ENCODE data around the gene CCDC192.

The CCDC192 gene

GRCh38 chr5:127892467-127893207 lies 189.4 kb downstream of the CCDC192 start:
- no peak for DNase-seq

GRCh38 chr5:127893232-127893631 lies 190.0 kb downstream of the CCDC192 start:
- no peak for DNase-seq

DNA sequence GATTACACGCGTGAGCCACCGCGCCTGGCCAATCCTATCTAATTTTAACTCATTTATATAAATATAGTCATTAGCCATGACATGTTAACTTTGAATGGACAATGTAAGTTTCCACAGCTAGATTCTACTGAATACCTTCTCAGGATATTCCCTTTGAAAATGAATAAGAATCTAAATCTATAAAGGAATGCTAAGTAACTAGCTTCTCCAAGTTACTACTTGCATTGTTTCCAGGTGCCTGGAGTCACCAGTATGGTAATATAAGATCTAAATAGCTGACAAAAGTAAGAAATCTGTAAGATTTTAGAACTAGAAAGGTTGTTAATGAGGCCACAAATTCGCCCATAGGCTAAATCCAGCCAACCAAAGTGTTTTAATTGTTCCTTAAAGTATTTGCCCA lies 191.3 kb downstream of the CCDC192 start:
- DNase-seq = no peak

- no peak for DNase-seq
These were observed 195.5 kb downstream of the CCDC192 start for GRCh38 chr5:127898551-127899213.

- no peak for DNase-seq
These were observed 196.0 kb downstream of the CCDC192 start for GRCh38 chr5:127899214-127899610.

GRCh38 chr5:127906562-127907204 lies 203.5 kb downstream of the CCDC192 start:
- DNase-seq = no peak

DNA sequence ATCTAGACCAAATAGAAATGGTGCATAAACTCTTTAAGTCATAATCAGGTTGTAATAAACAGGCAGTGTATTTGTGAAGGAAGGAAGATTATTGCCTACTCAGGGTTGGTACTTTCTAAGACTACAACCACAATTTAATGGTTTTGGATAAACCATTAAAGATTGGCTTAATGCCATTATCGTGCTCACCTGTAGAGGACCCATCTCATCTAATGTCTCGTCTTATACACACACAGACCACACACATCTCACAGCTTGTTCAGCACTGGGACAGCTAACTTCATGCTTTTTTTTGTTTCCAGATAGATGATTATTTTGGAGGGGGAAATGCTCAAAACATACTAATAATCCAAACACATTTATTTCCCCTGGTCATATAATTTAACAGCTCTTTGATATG lies 204.7 kb downstream of the CCDC192 start:
- DNase-seq = no peak

DNA sequence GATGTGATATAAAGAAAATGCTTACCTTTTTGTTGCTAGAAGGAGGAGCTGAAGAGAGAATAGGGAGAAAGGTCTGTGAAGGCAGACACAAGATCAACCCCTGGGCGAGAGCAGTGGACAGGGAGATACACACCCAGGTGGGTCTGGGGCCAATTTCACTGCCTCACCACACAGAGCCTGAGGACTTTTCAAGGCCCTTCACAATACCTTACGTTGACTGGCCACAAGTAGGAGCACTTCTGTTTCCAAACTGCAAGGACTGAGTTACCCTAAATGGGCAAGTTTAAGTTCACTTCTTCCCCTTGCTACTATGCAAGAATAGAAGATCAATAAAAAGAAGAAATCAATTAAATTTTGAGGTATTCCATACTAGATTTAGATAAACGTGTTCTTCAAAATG lies 205.9 kb downstream of the CCDC192 start:
- DNase-seq = no peak

DNA sequence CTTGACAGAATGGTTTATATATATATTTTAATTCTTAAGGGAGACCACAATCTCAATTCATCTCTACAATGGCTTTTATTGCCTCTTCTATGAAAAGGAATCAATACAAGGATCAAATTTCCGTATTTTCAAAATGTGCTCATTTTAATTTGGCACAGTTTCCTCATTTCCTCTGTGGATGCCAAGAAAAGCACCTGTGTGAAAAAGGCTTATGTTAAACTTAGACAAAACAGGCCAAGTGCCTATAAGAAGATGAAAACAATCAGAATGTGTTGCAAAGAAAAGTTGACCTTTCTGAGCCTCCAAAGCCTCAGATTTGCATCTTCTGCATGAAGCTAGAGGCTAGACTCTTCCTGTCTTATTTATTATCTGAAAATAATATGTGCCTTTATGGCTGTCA lies 206.6 kb downstream of the CCDC192 start:
- no peak for DNase-seq

GRCh38 chr5:127910307-127910956 lies 207.2 kb downstream of the CCDC192 start:
- DNase-seq = no peak

- no peak for DNase-seq
These were observed 208.4 kb downstream of the CCDC192 start for GRCh38 chr5:127911619-127912018.

DNA sequence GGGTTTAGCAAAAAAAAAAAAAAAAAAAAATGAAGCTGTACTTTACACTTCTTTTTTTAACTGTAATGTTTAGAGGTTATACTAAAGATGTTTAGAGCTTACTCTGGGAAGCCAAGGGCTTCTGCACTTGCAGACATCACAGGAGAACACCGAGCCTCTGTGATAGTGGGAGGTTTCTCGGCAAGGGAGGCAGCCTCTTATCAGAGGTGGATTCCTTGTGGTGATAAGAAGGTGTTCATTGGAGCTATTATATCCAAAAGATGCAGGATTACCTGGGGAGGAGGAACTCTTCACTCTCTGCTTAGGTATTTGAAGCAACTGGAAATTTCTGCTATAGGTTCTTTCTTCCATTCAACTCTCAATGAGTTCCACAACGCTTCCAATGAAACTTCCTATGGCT lies 209.2 kb downstream of the CCDC192 start:
- no peak for DNase-seq

GRCh38 chr5:127916885-127917573 lies 213.8 kb downstream of the CCDC192 start:
- no peak for DNase-seq

DNA sequence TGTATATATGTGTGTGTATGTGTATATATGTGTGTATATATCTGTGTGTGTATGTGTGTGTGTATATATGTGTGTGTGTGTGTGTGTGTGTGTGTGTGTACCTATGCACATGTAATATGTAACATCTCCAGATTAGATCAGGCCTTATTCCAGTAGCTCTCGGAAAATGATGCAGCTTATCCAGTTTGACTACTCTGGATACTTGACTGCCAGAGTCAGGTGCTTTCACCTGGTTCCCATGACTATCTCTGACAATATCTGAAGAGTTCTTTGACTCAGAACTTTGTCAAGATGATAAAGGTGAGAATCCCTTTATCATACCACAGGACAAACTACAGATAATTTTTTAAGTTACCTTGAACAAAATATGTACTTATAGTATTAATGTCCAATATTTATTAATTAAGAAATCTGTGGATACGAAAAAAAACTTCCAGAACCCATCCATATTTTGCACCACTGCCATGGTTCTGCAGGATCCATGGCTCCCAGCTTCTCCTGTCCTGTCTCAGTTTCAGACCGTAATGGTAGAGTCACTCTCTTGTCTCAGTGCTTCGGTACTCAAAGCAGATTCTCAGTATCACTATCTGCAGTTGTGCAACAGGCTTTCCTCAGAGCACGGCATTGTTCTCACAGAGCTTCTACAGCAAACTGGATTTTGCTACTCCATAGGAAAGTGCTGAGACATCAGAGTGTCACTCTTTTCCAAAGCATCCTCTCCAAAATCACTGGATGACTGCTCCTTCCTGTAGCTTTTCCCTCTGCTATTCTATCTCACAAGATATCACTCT lies 216.0 kb downstream of the CCDC192 start:
- no peak for DNase-seq

DNA sequence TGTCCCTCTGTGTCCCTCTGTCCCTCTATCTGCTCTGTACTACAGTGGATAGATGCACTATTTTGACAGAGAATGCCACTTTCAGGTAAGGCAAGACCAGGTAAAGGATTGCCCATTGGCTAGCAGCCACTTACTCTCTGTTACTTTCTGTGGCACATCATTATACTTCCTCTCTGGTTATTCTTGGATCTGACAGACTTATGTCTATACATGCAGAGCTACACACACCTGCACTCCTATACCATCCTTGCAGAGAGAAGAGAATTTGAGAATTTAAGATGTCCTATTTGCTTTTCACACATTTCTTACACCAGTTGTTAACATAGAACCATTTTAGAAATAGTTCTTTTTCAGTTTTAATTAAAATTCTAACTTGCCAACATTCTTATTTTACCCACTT lies 216.6 kb downstream of the CCDC192 start:
- DNase-seq = no peak

GRCh38 chr5:127920936-127921335 lies 217.7 kb downstream of the CCDC192 start:
- no peak for DNase-seq

DNA sequence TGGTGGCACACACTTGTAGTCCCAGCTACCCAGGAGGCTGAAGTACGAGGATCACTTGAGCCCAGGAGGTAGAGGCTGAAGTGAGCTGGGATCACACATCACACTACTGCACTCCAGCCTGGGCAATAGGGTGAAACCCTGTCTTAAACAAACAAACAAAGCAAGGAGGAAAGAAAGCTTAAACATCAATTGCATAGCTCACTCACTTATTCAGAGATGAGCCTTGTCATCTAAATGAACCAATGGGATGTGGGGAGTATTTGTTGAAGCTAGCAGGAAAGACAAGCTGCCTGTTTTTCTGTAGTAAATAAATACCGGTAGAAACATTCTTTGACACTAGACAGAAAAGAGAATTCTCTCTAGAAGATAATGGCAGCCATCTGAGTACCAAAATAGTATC lies 219.4 kb downstream of the CCDC192 start:
- DNase-seq = no peak

DNA sequence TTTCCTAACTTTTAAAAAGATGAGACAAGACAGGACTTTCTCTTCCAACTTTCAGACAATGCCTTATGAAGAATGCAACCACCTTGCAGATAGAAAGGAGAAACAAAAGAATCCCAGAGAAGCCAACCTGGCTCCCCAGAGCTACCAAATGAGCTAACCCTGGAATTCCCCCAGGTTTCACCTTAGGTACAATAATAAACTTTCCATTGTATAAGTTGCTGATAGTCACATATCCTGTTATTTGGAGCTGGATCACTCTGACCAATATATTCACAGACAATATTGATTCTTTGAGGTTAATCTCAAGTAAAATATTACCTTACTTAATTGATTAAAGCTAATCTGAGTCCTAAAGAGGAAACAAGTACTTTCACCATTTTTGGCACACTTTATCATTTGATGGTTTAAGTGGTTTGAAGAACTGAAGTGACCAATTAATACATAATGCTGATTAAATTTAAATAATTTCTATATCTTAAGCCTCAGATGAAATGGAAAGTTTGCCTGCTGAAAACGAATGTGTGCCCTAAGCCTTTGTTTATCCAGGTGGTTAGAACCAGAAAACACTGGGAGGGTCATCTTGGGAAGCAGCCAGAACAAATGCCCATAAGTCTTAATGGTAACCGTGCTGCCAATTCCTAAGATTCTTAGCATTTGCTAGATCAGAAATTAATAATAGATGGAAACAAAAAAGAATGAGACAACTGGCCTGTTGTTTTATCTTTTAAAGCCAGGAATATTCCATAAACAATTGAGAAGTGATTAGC lies 220.8 kb downstream of the CCDC192 start:
- DNase-seq = no peak

GRCh38 chr5:127924606-127925005 lies 221.4 kb downstream of the CCDC192 start:
- DNase-seq = no peak

DNA sequence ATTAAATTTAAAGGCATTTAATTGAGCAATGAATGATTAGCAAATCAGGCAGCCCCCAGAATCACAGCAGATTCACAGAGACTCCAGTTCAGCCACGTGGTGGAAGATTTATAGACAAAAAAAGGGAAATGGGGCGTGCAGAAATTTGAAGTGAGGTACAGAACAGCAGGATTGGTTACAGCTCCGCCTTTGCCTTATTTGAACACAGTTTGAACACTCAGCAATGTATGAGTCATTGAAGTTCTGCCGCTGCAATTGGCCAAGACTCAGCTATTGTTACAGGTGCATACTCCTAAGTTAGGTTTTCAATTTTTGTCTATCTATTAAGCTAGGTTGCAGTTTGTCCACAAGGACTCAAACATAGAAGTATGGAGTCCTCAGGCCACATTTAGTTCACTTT lies 222.7 kb downstream of the CCDC192 start:
- no peak for DNase-seq

DNA sequence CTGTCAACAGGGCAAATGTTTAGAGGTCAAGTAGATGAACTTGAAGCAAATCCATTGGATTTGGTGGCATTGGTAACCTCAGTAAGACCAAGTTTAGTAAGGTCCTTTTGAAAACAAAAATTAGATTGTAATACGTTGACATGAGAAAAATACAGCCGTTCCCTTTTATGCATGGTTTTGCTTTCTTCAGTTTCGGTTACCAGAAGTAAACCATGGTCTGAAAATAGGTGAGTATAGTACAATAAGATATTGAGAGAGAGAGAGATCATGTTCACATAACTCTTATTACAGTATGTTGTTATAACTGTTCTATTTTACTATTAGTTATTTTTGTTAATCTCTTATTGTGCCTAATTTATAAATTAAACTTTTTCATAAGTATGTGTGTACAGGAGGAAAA lies 223.8 kb downstream of the CCDC192 start:
- DNase-seq = no peak
